Calu3 (cell line): ENCODE measurements around the gene MARCHF7. TPM values are rescaled to one million over a fixed set of nuclear protein-coding genes. Genes with fewer than 3 reads are reported as not detected.
"Not testable (repeated sequence)": the region's sequence is repeated elsewhere in the genome, so short reads cannot be mapped to it uniquely, and the experiment has no call there.

ENCODE experiments used
- BruUV-seq: library from RNA; stranded (reverse); fragments of 400-500 nt; replicated peaks from 2 replicates; lab custom pipeline; 2021; lab: Mats Ljungman, UMichigan
- CTCF ChIA-PET: fragments of 300-600 bp; sonication (Branson Sonifier 250); formaldehyde crosslinking; loops from one replicate; lab custom pipeline; 2022; ENCODE audit warnings: antibody characterized with exemption; lab: Charles Lee
- DNase-seq: peaks from one replicate; pipeline ENCODE4 v3.0.0; 2022
- H3K27ac Mint-ChIP-seq: one replicate; pipeline ENCODE4 v1.8.0; 2022; ENCODE audit warnings: mixed read lengths; ENCODE audit not compliant: unreplicated experiment
- H3K27me3 Mint-ChIP-seq: one replicate; pipeline ENCODE4 v1.8.0; 2022; ENCODE audit warnings: mixed read lengths; ENCODE audit not compliant: unreplicated experiment
- H3K36me3 Mint-ChIP-seq: one replicate; pipeline ENCODE4 v1.8.0; 2022; ENCODE audit warnings: mild to moderate bottlenecking, moderate library complexity, mixed read lengths; ENCODE audit not compliant: insufficient read depth, unreplicated experiment
- H3K4me1 Mint-ChIP-seq: one replicate; pipeline ENCODE4 v1.8.0; 2022; ENCODE audit warnings: mild to moderate bottlenecking, low read depth, mixed read lengths; ENCODE audit not compliant: unreplicated experiment
- H3K4me3 Mint-ChIP-seq: one replicate; pipeline ENCODE4 v1.8.0; 2022; ENCODE audit warnings: mild to moderate bottlenecking, low read depth, moderate library complexity, mixed read lengths; ENCODE audit not compliant: unreplicated experiment
- H3K9me3 Mint-ChIP-seq: one replicate; pipeline ENCODE4 v1.8.0; 2022; ENCODE audit warnings: low read depth, mixed read lengths; ENCODE audit not compliant: unreplicated experiment
- CTCF ChIP-seq: fragments of 200-600 bp; IDR thresholded peaks from one replicate; pipeline ENCODE4 v1.8.0; 2022; ENCODE audit warnings: antibody characterized with exemption; ENCODE audit not compliant: unreplicated experiment
- intact Hi-C: fragments of 100-400 bp; cut with micrococcal nuclease; formaldehyde crosslinking; loops from one replicate; pipeline ENCODE4 v1.10.0; 2022; ENCODE audit not compliant: unreplicated experiment
- total RNA-seq: library from RNA; stranded (reverse); gene quantifications from 2 replicates; pipeline ENCODE4 v1.2.3, GENCODE V29; 2022

Gene MARCHF7
- total RNA-seq, 1 experiment from 2014 or later: 81.9 TPM

DNA sequence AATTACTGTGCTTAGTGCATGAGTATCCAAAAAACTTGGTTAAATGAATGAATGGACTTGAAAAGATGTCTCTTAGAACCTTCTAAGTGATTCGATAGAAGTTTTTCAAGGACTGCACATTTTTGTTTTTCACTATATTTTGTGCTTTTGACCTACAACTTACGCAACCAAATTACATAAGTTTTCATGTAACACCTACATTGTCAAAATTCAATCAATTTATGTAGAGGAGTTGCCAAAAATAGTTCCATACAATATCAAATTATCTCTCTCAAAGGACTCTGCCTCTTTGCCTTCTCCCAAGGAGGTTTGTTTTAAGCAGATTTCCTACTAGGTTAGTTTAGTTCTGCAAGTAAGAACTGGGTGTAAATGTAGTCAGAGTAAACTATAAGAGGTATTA lies 10.3 kb downstream of the MARCHF7 start:
- CTCF ChIA-PET: no interaction called here
- Mint-ChIP-seq H3K4me1 (peaks cover 18% of the 10 kb centered on the region), H3K36me3 (peaks cover 27% of the 10 kb centered on the region), H3K27me3 (no peaks in the 10 kb centered on the region), H3K27ac (no peak overlapping the region), H3K9me3 (peaks cover 5% of the 10 kb centered on the region), H3K4me3 (no peak overlapping the region)
- DNase-seq: no peak
- intact Hi-C loops: no loop called here
- TF ChIP-seq CTCF: no peak
- BruUV-seq: no TSS peak

DNA sequence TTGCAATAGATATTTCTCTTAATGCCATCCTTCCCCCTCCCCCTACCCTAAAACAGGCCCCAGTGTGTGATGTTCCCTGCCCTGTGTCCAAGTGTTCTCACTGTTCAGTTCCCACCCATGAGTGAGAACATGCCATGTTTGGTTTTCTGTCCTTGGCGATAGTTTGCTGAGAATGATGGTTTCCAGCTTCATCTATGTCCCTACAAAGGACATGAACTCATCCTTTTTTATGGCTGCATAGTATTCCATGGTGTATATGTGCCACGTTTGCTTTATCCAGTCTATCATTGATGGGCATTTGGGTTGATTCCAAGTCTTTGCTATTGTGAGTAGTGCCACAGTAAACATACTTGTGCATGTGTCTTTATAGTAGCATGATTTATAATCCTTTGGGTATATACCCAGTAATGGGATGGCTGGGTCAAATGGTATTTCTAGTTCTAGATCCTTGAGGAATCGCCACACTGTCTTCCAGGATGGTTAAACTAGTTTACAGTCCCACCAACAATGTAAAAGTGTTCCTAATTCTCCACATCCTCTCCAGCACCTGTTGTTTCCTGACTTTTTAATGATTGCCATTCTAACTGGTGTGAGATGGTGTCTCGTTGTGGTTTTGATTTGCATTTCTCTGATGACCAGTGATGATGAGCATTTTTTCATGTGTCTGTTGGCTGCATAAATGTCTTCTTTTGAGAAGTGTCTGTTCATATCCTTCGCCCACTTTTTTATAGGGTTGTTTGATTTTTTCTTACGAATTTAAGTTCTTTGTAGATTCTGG lies 12.7 kb downstream of the MARCHF7 start:
- CTCF ChIA-PET: not testable (repeated sequence)

GRCh38 chr2:159725713-159726112 lies 13.4 kb downstream of the MARCHF7 start:
- no TSS peak for BruUV-seq
- DNase-seq: no peak
- intact Hi-C loops: no loop called here
- Mint-ChIP-seq H3K27me3 (no peaks in the 10 kb centered on the region), H3K36me3 (peaks cover 26% of the 10 kb centered on the region), H3K9me3 (peaks cover 2% of the 10 kb centered on the region), H3K27ac (no peak overlapping the region), H3K4me1 (peaks cover 18% of the 10 kb centered on the region), H3K4me3 (no peak overlapping the region)
- CTCF ChIA-PET: no interaction called here
- no peak for TF ChIP-seq CTCF

More for the DNA sequence above, 12.7 kb downstream of the MARCHF7 start:
- H3K27ac Mint-ChIP-seq, H3K4me3 Mint-ChIP-seq, intact Hi-C loops, H3K27me3 Mint-ChIP-seq, DNase-seq, BruUV-seq, H3K9me3 Mint-ChIP-seq: not testable (repeated sequence)
- Mint-ChIP-seq H3K36me3 (peaks cover 24% of the 10 kb centered on the region), H3K4me1 (peaks cover 18% of the 10 kb centered on the region)

GRCh38 chr2:159728629-159729028 lies 16.3 kb downstream of the MARCHF7 start:
- H3K4me3 Mint-ChIP-seq: no peak overlapping the region
- no peak overlapping the region for H3K27ac Mint-ChIP-seq
- H3K4me1 Mint-ChIP-seq: peaks cover 15% of the 10 kb centered on the region
- peaks cover 32% of the 10 kb centered on the region for H3K36me3 Mint-ChIP-seq
- intact Hi-C loops: no loop called here
- peaks cover 2% of the 10 kb centered on the region for H3K9me3 Mint-ChIP-seq
- no TSS peak for BruUV-seq
- no peaks in the 10 kb centered on the region for H3K27me3 Mint-ChIP-seq
- DNase-seq: no peak
- CTCF ChIA-PET: no interaction called here
- no peak for TF ChIP-seq CTCF

- Mint-ChIP-seq H3K27ac (no peak overlapping the region), H3K4me1 (no peaks in the 10 kb centered on the region), H3K4me3 (no peak overlapping the region), H3K9me3 (no peaks in the 10 kb centered on the region), H3K36me3 (peaks cover 48% of the 10 kb centered on the region), H3K27me3 (no peaks in the 10 kb centered on the region)
- DNase-seq: no peak
- no TSS peak for BruUV-seq
- TF ChIP-seq CTCF: no peak
- intact Hi-C loops: no loop called here
- CTCF ChIA-PET: no interaction called here
Observed at GRCh38 chr2:159735648-159736047, 23.3 kb downstream of the MARCHF7 start.
